Panc1 (cell line): ENCODE results near the gene STARD3NL.

Experiments
- POLR2AphosphoS5 ChIP-seq: IDR thresholded peaks from 2 replicates; pipeline ENCODE4 v1.6.1; 2012; ENCODE audit warnings: mild to moderate bottlenecking, low read depth, low read length, moderate library complexity
- SIN3A ChIP-seq: IDR thresholded peaks from 2 replicates; pipeline ENCODE4 v1.6.1; 2012; ENCODE audit warnings: low read depth, mild to moderate bottlenecking, low read length, moderate library complexity, borderline replicate concordance; ENCODE audit not compliant: insufficient read depth
- TCF7L2 ChIP-seq: IDR thresholded peaks from 2 replicates; pipeline ENCODE4 v1.6.1; 2011; ENCODE audit warnings: mild to moderate bottlenecking, low read depth, low read length, inconsistent platforms
- TF ChIP-seq, protein P1 (sequence below): fragments of 450-650 bp; IDR thresholded peaks from 2 replicates; pipeline ENCODE4 v1.5.1; 2017; ENCODE audit warnings: mild to moderate bottlenecking

GRCh38 chr7:38189231-38189938, 11.3 kb downstream of the STARD3NL start:
- TF ChIP-seq POLR2AphosphoS5 (no peak), TCF7L2 (no peak), SIN3A (no peak)
- TF ChIP-seq, protein P1, sequence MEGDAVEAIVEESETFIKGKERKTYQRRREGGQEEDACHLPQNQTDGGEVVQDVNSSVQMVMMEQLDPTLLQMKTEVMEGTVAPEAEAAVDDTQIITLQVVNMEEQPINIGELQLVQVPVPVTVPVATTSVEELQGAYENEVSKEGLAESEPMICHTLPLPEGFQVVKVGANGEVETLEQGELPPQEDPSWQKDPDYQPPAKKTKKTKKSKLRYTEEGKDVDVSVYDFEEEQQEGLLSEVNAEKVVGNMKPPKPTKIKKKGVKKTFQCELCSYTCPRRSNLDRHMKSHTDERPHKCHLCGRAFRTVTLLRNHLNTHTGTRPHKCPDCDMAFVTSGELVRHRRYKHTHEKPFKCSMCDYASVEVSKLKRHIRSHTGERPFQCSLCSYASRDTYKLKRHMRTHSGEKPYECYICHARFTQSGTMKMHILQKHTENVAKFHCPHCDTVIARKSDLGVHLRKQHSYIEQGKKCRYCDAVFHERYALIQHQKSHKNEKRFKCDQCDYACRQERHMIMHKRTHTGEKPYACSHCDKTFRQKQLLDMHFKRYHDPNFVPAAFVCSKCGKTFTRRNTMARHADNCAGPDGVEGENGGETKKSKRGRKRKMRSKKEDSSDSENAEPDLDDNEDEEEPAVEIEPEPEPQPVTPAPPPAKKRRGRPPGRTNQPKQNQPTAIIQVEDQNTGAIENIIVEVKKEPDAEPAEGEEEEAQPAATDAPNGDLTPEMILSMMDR = no peak
